HAP-1 (cell line): ENCODE results near the gene IL11.
A peak's percentile ranks its signal among the peaks of the same experiment; 100 is the strongest.

Source experiments
- DNase-seq, 2 experiments: peaks; one replicate each; pipeline ENCODE4 v3.0.0-alpha.2; 2016 to 2020; ENCODE audit warnings: low spot score in 2 of 2
- H3K27me3 ChIP-seq: fragments of 250-450 bp; sonication (Bioruptor Pico); 2 replicates; pipeline ENCODE4 v1.5.1; 2020; ENCODE audit warnings: low read depth, mild to moderate bottlenecking, moderate library complexity
- H3K36me3 ChIP-seq: fragments of 250-450 bp; sonication (Bioruptor Pico); replicated peaks from 2 replicates; pipeline ENCODE4 v1.5.1; 2020; ENCODE audit warnings: mild to moderate bottlenecking
- H3K4me1 ChIP-seq: fragments of 250-450 bp; sonication (Bioruptor Pico); 2 replicates; pipeline ENCODE4 v1.5.1; 2020; ENCODE audit warnings: mild to moderate bottlenecking
- H3K4me3 ChIP-seq: fragments of 250-450 bp; sonication (Bioruptor Pico); 2 replicates; pipeline ENCODE4 v1.5.1; 2020; ENCODE audit warnings: mild to moderate bottlenecking, moderate library complexity
- H3K9me3 ChIP-seq: fragments of 250-450 bp; sonication (Bioruptor Pico); 2 replicates; pipeline ENCODE4 v1.5.1; 2020; ENCODE audit warnings: mild to moderate bottlenecking, moderate library complexity
- in situ Hi-C: fragments of 300-500 bp; cut with MboI; formaldehyde crosslinking; loops from 3 replicates; pipeline ENCODE4 v1.14.3; 2020; ENCODE audit warnings: low sequenced_read_pairs, inconsistent platforms, mixed read lengths

The IL11 gene

DNA sequence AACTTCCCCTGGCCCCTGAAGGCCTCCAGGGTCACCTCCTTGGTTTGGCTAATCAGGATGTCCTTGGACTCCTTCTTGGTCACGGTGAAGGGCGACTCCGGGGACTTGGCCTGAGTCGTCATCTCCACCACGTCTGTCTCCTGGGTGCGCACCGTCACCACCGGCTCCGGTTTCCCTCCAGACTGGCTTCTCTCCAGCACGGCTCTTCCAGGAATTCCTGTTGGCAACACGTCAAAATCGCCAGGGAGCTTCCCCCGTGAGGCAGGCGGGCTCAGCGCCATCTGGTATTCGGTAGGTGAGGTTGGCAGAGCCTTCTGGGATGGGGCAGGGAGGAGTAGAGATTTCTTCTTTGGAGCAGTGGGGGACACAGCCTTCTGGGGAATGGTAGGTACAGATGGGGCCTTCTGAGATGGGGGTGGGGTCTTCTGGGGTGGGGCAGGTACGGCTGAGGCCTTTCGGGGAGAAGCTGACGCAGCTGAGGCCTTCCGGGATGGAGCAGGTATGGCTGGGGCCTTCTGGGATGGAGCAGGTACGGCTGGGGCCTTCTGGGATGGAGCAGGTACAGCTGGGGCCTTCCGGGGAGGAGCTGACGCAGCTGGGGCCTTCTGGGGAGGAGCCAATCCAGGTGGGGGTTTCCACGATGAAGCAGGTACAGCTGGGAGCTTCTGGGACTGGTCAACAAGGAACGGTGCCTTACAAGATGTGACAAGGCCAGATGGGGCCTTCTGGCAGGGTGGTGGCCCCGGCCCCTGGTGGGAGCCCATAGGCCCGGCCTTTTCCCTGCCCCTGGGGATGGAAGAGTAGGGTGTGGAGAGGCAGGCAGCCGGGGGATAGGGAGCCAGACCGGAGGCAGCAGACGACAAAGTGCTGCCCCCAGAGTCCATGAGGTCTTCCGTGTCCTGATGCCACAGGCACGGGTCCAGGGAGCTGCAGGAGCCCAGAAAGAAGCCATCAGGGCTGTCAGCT is 11.0 kb downstream of the IL11 start:
- Histone ChIP-seq H3K36me3 (no peaks in the 10 kb centered on the region), H3K9me3 (no peaks in the 10 kb centered on the region), H3K4me3 (no peak overlapping the region), H3K4me1 (no peaks in the 10 kb centered on the region), H3K27me3 (peaks cover 25% of the 10 kb centered on the region)
- in situ Hi-C loops, result no loop called here
- no peak for DNase-seq

DNA sequence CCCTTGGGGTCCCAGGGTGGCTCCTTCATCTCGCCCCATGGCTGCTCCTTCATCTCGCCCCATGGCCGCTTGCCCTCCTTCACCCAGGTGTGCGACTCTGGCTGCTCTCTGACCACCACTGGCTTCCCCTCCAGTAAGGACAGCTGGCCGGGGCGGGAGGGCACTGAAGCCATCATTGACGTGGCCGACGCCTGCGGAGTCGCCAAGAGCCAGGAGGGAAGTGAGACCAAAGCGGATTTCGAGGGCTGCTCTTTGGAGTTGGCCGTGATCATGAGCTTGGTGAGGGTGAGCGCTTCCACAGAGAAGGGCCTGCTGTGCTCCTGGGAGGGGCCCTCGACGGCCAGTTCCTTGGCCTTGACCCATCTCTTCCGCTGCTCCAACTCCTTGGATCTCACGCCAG is 11.8 kb downstream of the IL11 start:
- in situ Hi-C loops, result no loop called here
- H3K4me3 ChIP-seq, result no peak overlapping the region
- DNase-seq, result no peak
- peaks cover 2% of the 10 kb centered on the region; the same call in 1 of the 2 replicates for H3K4me1 ChIP-seq
- H3K9me3 ChIP-seq, result no peaks in the 10 kb centered on the region
- H3K36me3 ChIP-seq, result no peaks in the 10 kb centered on the region
- peaks cover 30% of the 10 kb centered on the region for H3K27me3 ChIP-seq

DNA sequence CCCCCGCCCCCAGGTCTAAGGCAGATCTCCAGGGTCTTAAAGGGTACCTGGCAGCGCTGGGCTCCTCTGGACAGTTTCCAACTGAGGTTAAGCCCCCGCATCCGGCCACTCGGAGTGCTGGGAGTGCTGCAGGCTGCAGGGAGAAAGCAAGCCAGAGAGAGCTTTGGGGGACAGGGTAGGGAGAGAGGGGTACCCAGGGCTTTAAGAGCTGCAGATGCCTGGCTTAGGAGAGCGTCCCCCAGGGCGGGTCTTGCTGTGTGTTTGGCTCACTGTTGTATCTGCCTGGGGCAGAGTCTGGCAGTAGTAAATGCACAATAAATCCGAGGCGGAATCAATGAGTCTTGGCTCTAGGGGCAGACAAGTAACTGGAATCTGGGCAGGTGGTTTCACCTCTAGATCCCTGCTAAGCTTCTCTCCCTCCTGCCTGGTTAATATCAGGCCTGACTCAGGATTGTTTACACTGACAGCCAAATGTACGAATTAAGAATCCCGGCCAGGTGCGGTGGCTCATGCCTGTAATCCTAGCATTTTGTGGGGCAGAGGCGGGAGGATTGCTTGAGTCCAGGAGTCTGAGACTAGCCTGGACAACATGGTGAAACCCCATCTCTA is 14.9 kb downstream of the IL11 start:
- DNase-seq, result no peak
- Histone ChIP-seq H3K4me1 (peaks cover 6% of the 10 kb centered on the region; the same call in 1 of the 2 replicates), H3K9me3 (no peaks in the 10 kb centered on the region), H3K4me3 (no peak overlapping the region), H3K36me3 (no peaks in the 10 kb centered on the region), H3K27me3 (peaks cover 46% of the 10 kb centered on the region)
- in situ Hi-C loops, result no loop called here

DNA sequence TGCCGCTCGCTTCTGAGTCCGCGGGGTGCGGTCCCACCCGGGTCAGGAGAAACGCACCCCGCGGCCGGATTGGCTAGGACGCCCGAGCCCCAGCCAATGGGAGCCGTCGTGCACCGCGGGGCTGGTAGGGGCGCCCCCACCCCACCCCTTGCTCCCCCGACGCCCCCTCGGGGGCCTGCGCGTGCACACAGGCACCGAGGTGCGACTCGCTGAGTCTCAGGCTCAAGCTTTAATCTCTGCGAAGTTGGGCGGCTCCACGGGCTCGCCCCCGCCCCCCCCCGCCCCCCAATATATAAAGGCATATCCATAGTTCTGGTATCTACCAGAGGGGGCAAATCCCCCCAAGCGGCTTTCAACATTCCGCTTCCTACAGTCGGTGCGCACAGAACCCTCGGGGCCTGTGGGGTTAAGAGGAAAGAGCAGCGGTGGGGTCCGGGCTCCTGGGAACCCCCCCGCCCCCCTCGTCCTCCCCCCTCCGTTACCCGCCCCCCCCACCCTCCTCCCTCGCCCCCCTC is 15.5 kb downstream of the IL11 start, which contains the start of gene COX6B2:
COX6B2 (minus strand) TSS at position 22 of the 515 bp plus-strand sequence. CDS start 198 bp downstream, outside the sequence.
- H3K36me3 ChIP-seq, result no peaks in the 10 kb centered on the region
- H3K4me1 ChIP-seq, result peaks cover 8% of the 10 kb centered on the region
- no peaks in the 10 kb centered on the region for H3K9me3 ChIP-seq
- peaks cover 46% of the 10 kb centered on the region for H3K27me3 ChIP-seq
- DNase-seq, result no peak
- peak within 1 kb of the TSS; percentile 50 for H3K4me3 ChIP-seq
- in situ Hi-C loops, result no loop called here

DNA sequence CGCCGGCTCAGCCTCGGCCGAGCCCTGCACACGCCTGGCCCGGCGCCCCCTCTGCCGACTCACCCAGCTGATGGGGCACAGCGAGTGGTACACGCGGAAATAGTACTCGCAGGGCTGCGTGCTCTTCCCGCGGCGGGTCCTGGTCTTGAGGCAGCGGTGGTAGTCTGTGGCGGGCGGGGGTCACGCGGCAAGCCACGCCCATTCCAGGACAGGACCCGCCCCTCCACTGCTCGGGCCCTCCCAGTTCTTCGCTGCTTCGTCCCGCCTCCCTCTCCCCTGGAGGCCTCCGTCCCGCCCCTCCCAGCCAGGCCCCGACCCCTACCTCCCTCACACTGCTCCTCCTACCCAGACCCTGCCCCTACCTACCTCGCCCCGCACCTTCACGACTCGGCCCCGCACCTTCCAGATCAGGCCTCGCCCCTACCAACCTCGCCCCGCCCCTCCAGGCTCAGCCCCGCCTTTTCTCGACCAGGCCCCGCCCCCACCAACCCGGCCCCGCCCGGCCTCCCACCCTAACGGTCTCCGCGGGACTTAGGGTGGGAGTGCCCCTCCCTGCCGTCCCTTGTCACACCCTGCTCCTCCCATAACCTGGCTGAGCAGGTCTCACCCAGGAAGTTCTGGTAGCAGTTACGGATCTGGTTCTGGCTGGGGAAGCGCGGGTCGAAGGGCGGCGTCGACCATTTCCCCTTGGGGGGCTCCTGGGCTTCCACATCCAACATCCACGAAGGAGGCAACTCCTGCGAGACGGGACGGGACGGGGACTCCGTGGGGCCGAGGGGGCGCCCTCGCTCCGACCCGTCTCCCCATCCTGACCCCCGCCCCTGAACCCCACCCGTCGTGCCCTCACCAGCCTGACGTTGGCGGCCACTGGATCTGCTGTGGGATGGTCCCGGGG is 16.2 kb downstream of the IL11 start:
- Histone ChIP-seq H3K4me3 (peak overlapping the region; percentile 50), H3K36me3 (no peaks in the 10 kb centered on the region), H3K9me3 (no peaks in the 10 kb centered on the region), H3K27me3 (peaks cover 46% of the 10 kb centered on the region), H3K4me1 (peaks cover 13% of the 10 kb centered on the region)
- DNase-seq, result peak; percentile 63 to 88
- in situ Hi-C loops, result no loop called here

DNA sequence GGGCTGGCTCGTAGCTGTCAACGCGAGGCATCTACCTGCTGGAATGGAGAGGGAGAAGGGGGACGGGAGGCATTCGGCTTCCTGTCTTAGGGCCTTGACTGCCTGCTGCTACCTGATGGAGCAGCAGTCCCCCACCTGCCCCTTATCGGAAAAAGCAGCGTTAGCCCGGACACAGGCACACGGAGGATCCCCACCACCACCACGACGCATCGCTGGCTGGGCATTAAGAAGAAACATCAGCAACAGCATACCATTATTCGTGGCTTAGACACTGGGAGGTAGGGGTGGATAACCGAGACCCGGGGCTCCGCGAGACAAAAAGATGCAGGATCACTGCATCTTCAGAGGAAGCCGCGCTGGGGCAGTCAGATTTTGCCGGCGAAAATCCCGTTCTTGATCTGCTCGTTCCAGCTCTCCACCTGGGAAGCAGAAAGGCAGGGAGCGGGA is 16.9 kb downstream of the IL11 start:
- Histone ChIP-seq H3K4me3 (peak overlapping the region; percentile 50), H3K36me3 (no peaks in the 10 kb centered on the region), H3K9me3 (no peaks in the 10 kb centered on the region), H3K27me3 (peaks cover 46% of the 10 kb centered on the region), H3K4me1 (peaks cover 18% of the 10 kb centered on the region)
- in situ Hi-C loops, result no loop called here
- no peak for DNase-seq

DNA sequence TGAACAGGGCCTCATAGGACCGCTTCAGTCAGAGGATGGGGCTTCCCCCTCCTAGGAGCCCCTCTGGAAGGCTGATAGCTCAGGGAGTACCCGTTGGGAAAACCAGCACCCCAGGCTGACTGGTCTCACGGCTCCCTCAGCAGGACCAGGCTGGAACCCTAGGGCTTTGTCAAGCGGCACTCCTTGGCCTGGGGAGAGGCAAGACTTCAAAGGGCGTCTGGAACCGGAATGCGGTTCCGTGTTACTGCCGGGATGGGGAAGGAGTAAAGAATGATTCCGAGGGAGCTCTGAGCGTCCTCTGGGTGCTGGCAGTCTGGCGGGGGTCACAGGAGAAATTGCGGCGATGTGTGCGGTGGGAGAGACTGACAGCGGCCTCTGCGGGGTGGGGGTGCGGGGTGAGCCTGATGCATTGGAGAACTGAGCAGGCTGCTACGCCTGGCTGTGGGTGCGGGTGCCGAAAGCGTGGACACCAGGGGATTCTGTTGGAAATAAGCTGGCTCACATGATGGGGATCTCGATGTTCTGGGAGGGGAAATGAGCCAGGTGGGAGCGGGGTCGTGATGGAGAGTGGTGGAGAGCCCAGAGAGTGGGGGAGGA is 17.6 kb downstream of the IL11 start:
- Histone ChIP-seq H3K4me3 (0 out of 2 replicates have a peak overlapping the region, but pooled peaks have one; percentile 50), H3K27me3 (peaks cover 46% of the 10 kb centered on the region), H3K36me3 (peaks cover 3% of the 10 kb centered on the region), H3K9me3 (no peaks in the 10 kb centered on the region), H3K4me1 (peaks cover 25% of the 10 kb centered on the region)
- no peak for DNase-seq
- in situ Hi-C loops, result no loop called here

DNA sequence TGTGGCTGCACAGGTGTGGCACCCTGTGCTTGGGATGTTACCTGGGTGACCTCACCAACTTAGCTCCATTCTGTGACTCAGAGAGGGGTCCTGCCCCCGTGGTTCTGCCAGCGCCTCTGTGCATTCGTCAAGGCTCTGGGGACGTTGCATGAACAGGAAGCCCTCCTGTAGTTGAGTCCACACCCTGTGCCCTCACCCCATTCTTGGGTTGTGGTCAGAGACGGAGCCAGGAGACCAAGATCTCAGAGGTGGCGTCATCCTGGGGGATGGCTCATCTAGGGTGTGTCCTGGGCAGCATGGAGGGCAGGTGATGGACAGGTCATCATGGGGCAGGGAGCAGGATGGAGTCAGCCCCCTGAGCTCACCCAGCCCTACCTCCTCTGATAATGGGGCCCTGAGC is 18.2 kb downstream of the IL11 start:
- peaks cover 26% of the 10 kb centered on the region for H3K4me1 ChIP-seq
- peaks cover 10% of the 10 kb centered on the region for H3K36me3 ChIP-seq
- in situ Hi-C loops, result no loop called here
- H3K27me3 ChIP-seq, result peaks cover 41% of the 10 kb centered on the region
- DNase-seq, result no peak
- no peaks in the 10 kb centered on the region for H3K9me3 ChIP-seq
- H3K4me3 ChIP-seq, result no peak overlapping the region

DNA sequence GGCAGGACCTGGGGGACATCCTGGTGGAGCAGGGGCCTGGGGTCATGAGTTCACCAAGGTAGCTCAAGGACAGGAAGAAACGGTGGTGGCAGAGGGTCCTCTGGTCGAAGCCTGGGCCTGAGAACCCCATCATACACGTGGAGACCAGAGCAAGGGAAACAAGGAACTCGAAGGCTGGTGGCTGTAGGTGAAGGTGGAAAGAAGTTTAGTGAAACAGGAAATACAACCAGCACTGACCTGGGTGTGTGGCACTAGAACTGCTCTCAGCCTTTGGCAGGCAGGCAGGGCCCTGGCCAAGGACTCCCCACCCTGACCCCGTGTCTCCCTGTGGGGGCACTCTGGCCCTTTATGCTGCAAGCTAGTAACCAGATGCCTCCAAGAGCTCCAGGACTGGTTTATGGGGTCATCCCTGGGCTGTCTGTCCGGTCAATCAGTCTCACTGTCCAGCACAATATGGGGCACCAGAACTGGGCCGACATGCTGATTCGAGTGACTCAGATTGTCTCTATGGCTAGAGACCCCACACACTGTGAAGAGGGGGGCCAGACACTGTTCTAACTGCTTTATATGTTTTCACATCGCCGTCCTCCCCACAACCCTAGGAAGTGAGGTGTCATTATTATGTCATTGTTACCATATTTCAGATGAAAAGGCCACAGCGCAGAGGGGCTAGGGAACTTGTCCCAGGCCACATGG is 19.5 kb downstream of the IL11 start:
- no peak for DNase-seq
- H3K36me3 ChIP-seq, result peaks cover 20% of the 10 kb centered on the region
- in situ Hi-C loops, result no loop called here
- no peak overlapping the region for H3K4me3 ChIP-seq
- H3K27me3 ChIP-seq, result peaks cover 31% of the 10 kb centered on the region
- H3K4me1 ChIP-seq, result peaks cover 26% of the 10 kb centered on the region
- no peaks in the 10 kb centered on the region for H3K9me3 ChIP-seq

DNA sequence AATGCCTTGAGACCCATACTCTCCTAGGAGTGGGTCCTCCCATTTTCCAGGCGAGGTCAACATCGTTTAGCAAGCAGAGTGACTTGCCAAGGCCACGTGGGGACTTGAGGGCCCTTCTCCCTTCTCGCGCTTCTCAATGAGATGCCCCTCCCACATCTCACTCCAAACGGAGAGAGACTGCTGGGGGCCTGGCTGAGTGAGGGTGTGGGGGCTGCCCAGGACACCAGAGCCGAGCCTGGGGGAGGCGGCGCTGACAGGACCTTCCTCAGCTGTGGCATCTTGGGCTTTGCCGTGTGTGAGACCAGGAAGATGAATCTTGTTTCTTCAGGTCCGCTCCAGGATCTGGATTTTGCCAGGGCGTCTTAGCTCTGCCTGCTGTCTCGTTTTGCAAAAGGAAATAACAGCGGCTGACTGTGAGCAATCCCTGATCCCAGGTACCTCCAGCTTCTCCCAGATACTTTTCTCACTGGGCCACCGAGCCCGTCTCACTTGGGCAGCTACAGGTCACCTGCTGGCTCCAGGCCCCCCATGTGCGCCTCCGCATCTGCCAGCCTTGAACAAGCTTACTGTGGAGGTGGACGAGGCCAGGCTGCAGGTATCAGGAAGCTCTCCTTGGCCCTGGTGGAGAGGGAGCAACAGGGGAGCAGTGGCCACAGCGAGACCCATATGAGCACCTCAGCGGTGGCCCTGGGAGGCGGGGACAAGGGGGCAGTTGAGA is 21.8 kb downstream of the IL11 start:
- Histone ChIP-seq H3K36me3 (peaks cover 35% of the 10 kb centered on the region), H3K4me3 (no peak overlapping the region), H3K9me3 (no peaks in the 10 kb centered on the region), H3K4me1 (peaks cover 24% of the 10 kb centered on the region), H3K27me3 (peaks cover 16% of the 10 kb centered on the region)
- in situ Hi-C loops, result no loop called here
- peak; percentile 39 to 88 for DNase-seq

DNA sequence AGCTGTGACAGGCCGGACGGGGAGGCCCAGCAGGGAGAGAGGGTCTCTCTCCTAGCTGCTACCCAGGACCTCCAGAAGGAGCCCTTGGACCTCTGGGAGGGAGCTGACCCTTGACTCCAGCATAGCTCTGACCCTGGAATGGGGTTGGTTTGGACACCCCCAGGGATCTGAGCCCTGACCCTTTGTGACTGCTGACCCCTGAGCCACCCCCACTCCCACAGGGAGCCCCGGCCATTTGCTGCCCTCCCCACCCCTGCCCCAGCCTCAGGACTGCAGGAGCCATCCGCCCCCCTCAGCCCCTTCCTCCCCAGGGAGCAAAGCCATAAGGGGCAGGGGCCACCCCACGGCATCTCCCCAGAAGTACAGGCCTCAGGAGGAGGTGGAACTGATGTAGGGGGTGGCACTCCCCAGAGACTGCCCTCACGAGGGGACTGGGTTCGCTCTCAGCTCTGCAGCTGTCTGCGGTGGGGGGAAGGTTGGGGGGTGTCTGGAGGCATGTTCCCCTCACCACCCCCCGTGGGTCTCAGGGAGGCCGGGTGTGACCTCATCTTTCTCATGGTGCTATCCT is 22.7 kb downstream of the IL11 start:
- no peak for DNase-seq
- in situ Hi-C loops, result no loop called here
- Histone ChIP-seq H3K4me3 (no peak overlapping the region), H3K9me3 (no peaks in the 10 kb centered on the region), H3K4me1 (peaks cover 20% of the 10 kb centered on the region), H3K36me3 (peaks cover 43% of the 10 kb centered on the region), H3K27me3 (peaks cover 6% of the 10 kb centered on the region)
